ENCODE measurements around the gene FFAR2. TPM values are rescaled to one million over a fixed set of nuclear protein-coding genes. Genes with fewer than 3 reads are reported as not detected.

Gene FFAR2
- total RNA-seq, 1 donor from 2014 or later: not detected

GRCh38 chr19:35403116-35403760 lies 44.8 kb upstream of the FFAR2 start:
- H3K4me1 Mint-ChIP-seq: peaks cover 9% of the 10 kb centered on the region
- no peak overlapping the region for H3K4me3 Mint-ChIP-seq
- H3K9me3 Mint-ChIP-seq: no peaks in the 10 kb centered on the region
- ATAC-seq (ENCODE audit: low read depth) (no peak), DNase-seq (no peak)
- ChIA-PET CTCF (no interaction called here), POLR2A (interaction anchor here (0.6 kb wide), 1 partner anchor 9 kb away, joined by 4 read pairs; no protein-coding TSS in a partner anchor)
- no peak for TF ChIP-seq CTCF (IDR thresholded peaks at IDR 0.05)
- no peaks in the 10 kb centered on the region for H3K27me3 Mint-ChIP-seq
- intact Hi-C loops (cut with micrococcal nuclease): no loop called here
- H3K27ac Mint-ChIP-seq: no peak overlapping the region
- H3K36me3 Mint-ChIP-seq (ENCODE audit: low read depth): no peaks in the 10 kb centered on the region

GRCh38 chr19:35404879-35405622 lies 43.0 kb upstream of the FFAR2 start:
- H3K27me3 Mint-ChIP-seq: no peaks in the 10 kb centered on the region
- intact Hi-C loops (cut with micrococcal nuclease): loop anchor here (5.0 kb wide), 2 partner anchors 37 to 62 kb away; no protein-coding TSS in a partner anchor
- ATAC-seq (ENCODE audit: low read depth) (no peak), DNase-seq (no peak)
- TF ChIP-seq CTCF (IDR thresholded peaks at IDR 0.05): no peak
- peaks cover 17% of the 10 kb centered on the region for H3K4me1 Mint-ChIP-seq
- H3K27ac Mint-ChIP-seq: no peak overlapping the region
- CTCF ChIA-PET: interaction anchor here (0.6 kb wide), 1 partner anchor 99 kb away, joined by 3 read pairs; no protein-coding TSS in a partner anchor
- POLR2A ChIA-PET: no interaction called here
- H3K9me3 Mint-ChIP-seq: no peaks in the 10 kb centered on the region
- no peak overlapping the region for H3K4me3 Mint-ChIP-seq
- H3K36me3 Mint-ChIP-seq (ENCODE audit: low read depth): no peaks in the 10 kb centered on the region

- intact Hi-C loops (cut with micrococcal nuclease): loop anchor here (5.0 kb wide), 2 partner anchors 35 to 60 kb away; no protein-coding TSS in a partner anchor
- H3K27ac Mint-ChIP-seq: no peak overlapping the region
- ChIA-PET POLR2A (interaction anchor here (0.6 kb wide), 1 partner anchor 80 kb away, joined by 3 read pairs; no protein-coding TSS in a partner anchor), CTCF (no interaction called here)
- H3K9me3 Mint-ChIP-seq: no peaks in the 10 kb centered on the region
- ATAC-seq (ENCODE audit: low read depth) (no peak), DNase-seq (no peak)
- no peak for TF ChIP-seq CTCF (IDR thresholded peaks at IDR 0.05)
- H3K27me3 Mint-ChIP-seq: peaks cover under 1% of the 10 kb centered on the region
- peaks cover 12% of the 10 kb centered on the region for H3K4me1 Mint-ChIP-seq
- H3K4me3 Mint-ChIP-seq: no peak overlapping the region
- no peaks in the 10 kb centered on the region for H3K36me3 Mint-ChIP-seq (ENCODE audit: low read depth)
Measured at GRCh38 chr19:35407619-35408018, 40.4 kb upstream of the FFAR2 start.

- intact Hi-C loops (cut with micrococcal nuclease): loop anchor here (5.0 kb wide), 2 partner anchors 34 to 59 kb away; no protein-coding TSS in a partner anchor
- ChIA-PET CTCF (no interaction called here), POLR2A (interaction anchor here (0.5 kb wide), 1 partner anchor 47 kb away, joined by 6 read pairs; no protein-coding TSS in a partner anchor)
- Mint-ChIP-seq H3K4me1 (peaks cover 12% of the 10 kb centered on the region), H3K4me3 (no peak overlapping the region), H3K9me3 (no peaks in the 10 kb centered on the region), H3K27ac (peak overlapping the region; percentile 69), H3K27me3 (peaks cover 5% of the 10 kb centered on the region), H3K36me3 (ENCODE audit: low read depth) (no peaks in the 10 kb centered on the region)
- peak; percentile 65 for ATAC-seq (ENCODE audit: low read depth)
- no peak for DNase-seq
- no peak for TF ChIP-seq CTCF (IDR thresholded peaks at IDR 0.05)
Measured at GRCh38 chr19:35408284-35409171, 39.5 kb upstream of the FFAR2 start.

All from activated B cell treated with CpG ODN at 0.5 μM for 24 hours (primary cell).